T-helper 1 cell treated with Interleukin-12 subunit alpha and Interleukin-12 subunit beta and Interleukin-4 antibody, amounts not matched to agents 30 μg/mL and 1 μg/mL, for 36 hours (primary cell): ENCODE results near the gene ZNF276.
"Not testable (repeated sequence)": the region's sequence is repeated elsewhere in the genome, so short reads cannot be mapped to it uniquely, and the experiment has no call there.

Experiments used
- H3K27ac Mint-ChIP-seq: one replicate; pipeline ENCODE4 v1.8.0; 2021; ENCODE audit warnings: mild to moderate bottlenecking, mixed read lengths
- H3K27me3 Mint-ChIP-seq: one replicate; pipeline ENCODE4 v1.8.0; 2021; ENCODE audit warnings: low read depth, mixed read lengths
- H3K36me3 Mint-ChIP-seq: one replicate; pipeline ENCODE4 v1.8.0; 2021; ENCODE audit warnings: low read depth, mixed read lengths
- H3K4me1 Mint-ChIP-seq: one replicate; pipeline ENCODE4 v1.8.0; 2021; ENCODE audit warnings: low read depth, mixed read lengths
- H3K4me3 Mint-ChIP-seq: one replicate; pipeline ENCODE4 v1.8.0; 2021; ENCODE audit warnings: mild to moderate bottlenecking, moderate library complexity, mixed read lengths
- H3K9me3 Mint-ChIP-seq: one replicate; pipeline ENCODE4 v1.8.0; 2021; ENCODE audit warnings: mixed read lengths

Gene ZNF276, protein sequence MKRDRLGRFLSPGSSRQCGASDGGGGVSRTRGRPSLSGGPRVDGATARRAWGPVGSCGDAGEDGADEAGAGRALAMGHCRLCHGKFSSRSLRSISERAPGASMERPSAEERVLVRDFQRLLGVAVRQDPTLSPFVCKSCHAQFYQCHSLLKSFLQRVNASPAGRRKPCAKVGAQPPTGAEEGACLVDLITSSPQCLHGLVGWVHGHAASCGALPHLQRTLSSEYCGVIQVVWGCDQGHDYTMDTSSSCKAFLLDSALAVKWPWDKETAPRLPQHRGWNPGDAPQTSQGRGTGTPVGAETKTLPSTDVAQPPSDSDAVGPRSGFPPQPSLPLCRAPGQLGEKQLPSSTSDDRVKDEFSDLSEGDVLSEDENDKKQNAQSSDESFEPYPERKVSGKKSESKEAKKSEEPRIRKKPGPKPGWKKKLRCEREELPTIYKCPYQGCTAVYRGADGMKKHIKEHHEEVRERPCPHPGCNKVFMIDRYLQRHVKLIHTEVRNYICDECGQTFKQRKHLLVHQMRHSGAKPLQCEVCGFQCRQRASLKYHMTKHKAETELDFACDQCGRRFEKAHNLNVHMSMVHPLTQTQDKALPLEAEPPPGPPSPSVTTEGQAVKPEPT

DNA sequence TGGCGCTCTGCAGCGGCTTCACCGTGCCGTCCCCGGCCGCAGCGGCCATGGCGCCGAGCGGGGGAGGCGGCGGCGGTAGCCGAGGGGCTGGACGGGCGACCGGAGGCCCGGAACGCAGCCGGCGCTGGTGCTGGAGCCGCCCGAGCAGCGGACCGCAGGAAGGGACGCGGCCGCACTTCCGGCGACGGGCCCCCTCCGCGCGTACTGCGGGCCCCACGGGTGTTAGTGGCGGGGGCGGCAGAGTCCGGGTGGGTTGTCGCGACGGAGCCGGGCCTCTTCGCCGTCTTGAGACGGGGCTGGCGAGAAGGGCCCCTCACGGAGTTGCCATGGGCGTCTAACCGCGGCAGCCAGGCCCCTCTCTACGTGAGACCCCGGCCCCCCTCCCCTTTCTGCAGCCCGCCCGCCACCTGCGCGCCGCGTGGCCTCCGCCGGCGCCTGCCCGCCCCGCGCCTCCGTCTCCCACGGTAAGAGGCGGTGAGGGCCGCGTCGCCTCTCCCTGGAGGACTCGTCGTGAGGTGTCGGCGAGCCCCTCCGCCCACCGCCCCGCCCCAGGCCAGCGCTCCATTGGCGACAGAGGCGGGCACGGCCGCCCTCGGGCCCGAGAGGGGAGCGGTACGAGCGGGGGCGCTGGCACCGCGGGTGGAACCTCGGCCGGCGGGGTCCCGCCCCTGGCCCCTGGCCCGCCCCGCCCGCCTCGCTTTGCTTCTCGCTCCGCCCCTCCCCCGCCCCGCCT, at the start of gene ZNF276, which contains the start of gene VPS9D1:
ZNF276 (plus strand) TSS at position 725 of the 733 bp plus-strand sequence. CDS start 104 bp downstream, outside the sequence.
VPS9D1 (minus strand) TSS at position 86 of the 733 bp plus-strand sequence; CDS start at position 49, 37 bp downstream.
- Mint-ChIP-seq H3K4me1 (peaks cover 27% of the 10 kb centered on the region), H3K9me3 (no peaks in the 10 kb centered on the region), H3K4me3 (peak within 1 kb of the TSS; percentile 97), H3K36me3 (peaks cover 14% of the 10 kb centered on the region), H3K27ac (peak within 1 kb of the TSS; percentile 98), H3K27me3 (no peaks in the 10 kb centered on the region)

GRCh38 chr16:89671565-89671964, 49.8 kb upstream of the ZNF276 start:
- H3K27me3 Mint-ChIP-seq, H3K36me3 Mint-ChIP-seq, H3K27ac Mint-ChIP-seq, H3K4me1 Mint-ChIP-seq, H3K4me3 Mint-ChIP-seq, H3K9me3 Mint-ChIP-seq: not testable (repeated sequence)

GRCh38 chr16:89672177-89672941, 49.0 kb upstream of the ZNF276 start:
- H3K4me3 Mint-ChIP-seq, result no peak overlapping the region
- no peak overlapping the region for H3K27ac Mint-ChIP-seq
- H3K27me3 Mint-ChIP-seq, result no peaks in the 10 kb centered on the region
- peaks cover 4% of the 10 kb centered on the region for H3K4me1 Mint-ChIP-seq
- peaks cover 4% of the 10 kb centered on the region for H3K36me3 Mint-ChIP-seq
- no peaks in the 10 kb centered on the region for H3K9me3 Mint-ChIP-seq

- H3K27me3 Mint-ChIP-seq, result no peaks in the 10 kb centered on the region
- no peaks in the 10 kb centered on the region for H3K4me1 Mint-ChIP-seq
- H3K4me3 Mint-ChIP-seq, result no peak overlapping the region
- H3K36me3 Mint-ChIP-seq, result peaks cover 2% of the 10 kb centered on the region
- no peak overlapping the region for H3K27ac Mint-ChIP-seq
- H3K9me3 Mint-ChIP-seq, result no peaks in the 10 kb centered on the region
Measured at GRCh38 chr16:89678258-89678657, 43.1 kb upstream of the ZNF276 start.

GRCh38 chr16:89685916-89686315, 35.4 kb upstream of the ZNF276 start:
- no peak overlapping the region for H3K27ac Mint-ChIP-seq

GRCh38 chr16:89686520-89687091, 34.7 kb upstream of the ZNF276 start, which contains the start of gene CDK10:
TSS of gene CDK10 (plus strand) at chr16:89686689. CDS start at chr16:89686711, 22 bp downstream.
- H3K27ac Mint-ChIP-seq, result peak within 1 kb of the TSS; percentile 89
- peaks cover 5% of the 10 kb centered on the region for H3K9me3 Mint-ChIP-seq
- no peaks in the 10 kb centered on the region for H3K27me3 Mint-ChIP-seq
- H3K36me3 Mint-ChIP-seq, result peaks cover 12% of the 10 kb centered on the region
- peak within 1 kb of the TSS; percentile 93 for H3K4me3 Mint-ChIP-seq
- peaks cover 10% of the 10 kb centered on the region for H3K4me1 Mint-ChIP-seq

More at GRCh38 chr16:89685916-89686315, 35.4 kb upstream of the ZNF276 start:
- Mint-ChIP-seq H3K4me3 (peak overlapping the region; percentile 34), H3K4me1 (peaks cover 10% of the 10 kb centered on the region), H3K36me3 (peaks cover 12% of the 10 kb centered on the region), H3K27me3 (no peaks in the 10 kb centered on the region), H3K9me3 (peaks cover 5% of the 10 kb centered on the region)

- H3K27ac Mint-ChIP-seq, result peak overlapping the region; percentile 63
- H3K36me3 Mint-ChIP-seq, result peaks cover 12% of the 10 kb centered on the region
- peak overlapping the region; percentile 81 for H3K4me3 Mint-ChIP-seq
- peaks cover 5% of the 10 kb centered on the region for H3K9me3 Mint-ChIP-seq
- peaks cover 10% of the 10 kb centered on the region for H3K4me1 Mint-ChIP-seq
- H3K27me3 Mint-ChIP-seq, result no peaks in the 10 kb centered on the region
Measured at GRCh38 chr16:89687092-89687940, 34.0 kb upstream of the ZNF276 start.

GRCh38 chr16:89688395-89688794, 32.9 kb upstream of the ZNF276 start:
- Mint-ChIP-seq H3K27me3 (no peaks in the 10 kb centered on the region), H3K4me1 (peaks cover 10% of the 10 kb centered on the region), H3K9me3 (peaks cover 5% of the 10 kb centered on the region), H3K4me3 (peak overlapping the region; percentile 56), H3K27ac (no peak overlapping the region), H3K36me3 (peaks cover 14% of the 10 kb centered on the region)

DNA sequence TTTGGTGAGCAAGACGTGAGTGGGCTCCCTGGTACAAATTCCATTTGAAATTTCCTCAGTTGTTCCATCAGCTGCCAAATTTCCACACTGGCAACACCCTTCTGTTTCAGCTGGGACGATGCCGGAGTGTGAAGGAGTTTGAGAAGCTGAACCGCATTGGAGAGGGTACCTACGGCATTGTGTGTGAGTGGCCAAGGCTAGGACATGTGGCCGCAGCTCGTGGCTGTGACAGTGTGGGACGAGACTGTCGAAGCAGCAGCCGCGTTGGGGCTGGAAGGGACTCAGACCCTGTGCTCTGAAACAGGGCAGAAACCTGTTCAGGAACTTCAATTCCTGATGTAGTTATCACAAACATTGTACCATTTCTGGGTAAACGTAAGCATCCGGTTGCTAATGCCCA, 32.2 kb upstream of the ZNF276 start:
- Mint-ChIP-seq H3K4me1 (peaks cover 10% of the 10 kb centered on the region), H3K9me3 (peaks cover 5% of the 10 kb centered on the region), H3K27me3 (no peaks in the 10 kb centered on the region), H3K27ac (no peak overlapping the region), H3K4me3 (no peak overlapping the region), H3K36me3 (peaks cover 17% of the 10 kb centered on the region)

GRCh38 chr16:89689621-89690020, 31.7 kb upstream of the ZNF276 start:
- H3K9me3 Mint-ChIP-seq, H3K27me3 Mint-ChIP-seq, H3K4me3 Mint-ChIP-seq, H3K27ac Mint-ChIP-seq: not testable (repeated sequence)
- H3K36me3 Mint-ChIP-seq, result peaks cover 15% of the 10 kb centered on the region
- peaks cover 10% of the 10 kb centered on the region for H3K4me1 Mint-ChIP-seq

DNA sequence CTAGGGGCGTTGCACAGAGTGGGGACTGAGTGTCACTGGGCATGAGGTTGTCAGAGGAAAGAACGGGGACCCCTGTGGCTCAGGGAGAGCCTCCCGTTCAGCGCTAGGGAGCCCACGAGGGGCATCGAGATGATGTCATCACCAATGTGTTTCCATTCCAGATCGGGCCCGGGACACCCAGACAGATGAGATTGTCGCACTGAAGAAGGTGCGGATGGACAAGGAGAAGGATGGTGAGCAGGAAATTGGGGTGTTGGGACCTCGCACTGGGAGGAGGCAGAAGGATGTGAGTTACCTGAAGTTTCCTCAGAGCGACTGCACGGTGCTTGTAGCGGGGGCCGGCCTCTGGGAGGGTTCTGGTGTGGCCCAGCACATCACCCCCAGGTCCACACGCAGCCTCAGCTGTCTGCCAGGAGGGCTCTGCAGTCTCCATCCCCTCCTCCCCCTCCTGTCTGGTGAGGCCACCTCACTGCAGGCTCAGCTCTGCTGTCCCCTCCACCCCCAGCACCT, 30.9 kb upstream of the ZNF276 start:
- Mint-ChIP-seq H3K27me3 (no peaks in the 10 kb centered on the region), H3K4me1 (peaks cover 10% of the 10 kb centered on the region), H3K36me3 (peaks cover 12% of the 10 kb centered on the region), H3K27ac (no peak overlapping the region), H3K4me3 (no peak overlapping the region), H3K9me3 (no peaks in the 10 kb centered on the region)

DNA sequence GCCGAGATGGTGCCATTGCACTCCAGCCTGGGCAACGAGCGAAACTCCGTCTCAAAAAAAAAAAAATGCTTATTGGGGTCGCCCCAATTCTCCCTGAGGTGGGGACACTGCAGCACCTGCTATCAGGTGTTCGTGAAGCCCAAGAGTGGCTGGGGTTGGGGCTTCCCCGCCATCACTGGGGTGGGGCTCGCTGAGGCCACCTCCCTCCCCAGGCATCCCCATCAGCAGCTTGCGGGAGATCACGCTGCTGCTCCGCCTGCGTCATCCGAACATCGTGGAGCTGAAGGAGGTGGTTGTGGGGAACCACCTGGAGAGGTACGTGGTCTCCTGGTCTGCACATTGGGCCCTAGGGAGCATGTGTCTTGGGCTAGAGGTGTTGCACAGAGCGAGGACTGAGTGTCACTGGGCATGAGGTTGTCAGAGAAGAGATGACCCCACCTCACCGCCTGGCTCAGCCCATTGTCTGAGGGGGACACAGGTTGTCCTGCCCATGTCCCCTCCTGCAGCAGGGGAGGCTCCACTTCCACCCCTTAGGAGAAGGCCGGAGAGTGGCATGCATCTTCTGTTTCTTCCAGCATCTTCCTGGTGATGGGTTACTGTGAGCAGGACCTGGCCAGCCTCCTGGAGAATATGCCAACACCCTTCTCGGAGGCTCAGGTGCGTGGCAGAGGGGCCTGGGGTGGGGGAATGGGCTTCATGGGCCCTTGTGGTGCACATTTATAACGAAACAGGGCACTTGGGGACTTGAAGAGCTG, 29.9 kb upstream of the ZNF276 start:
- no peaks in the 10 kb centered on the region for H3K27me3 Mint-ChIP-seq
- peaks cover 6% of the 10 kb centered on the region for H3K4me1 Mint-ChIP-seq
- H3K4me3 Mint-ChIP-seq, result no peak overlapping the region
- H3K27ac Mint-ChIP-seq, result no peak overlapping the region
- H3K36me3 Mint-ChIP-seq, result peaks cover 12% of the 10 kb centered on the region
- no peaks in the 10 kb centered on the region for H3K9me3 Mint-ChIP-seq
